ENCODE data around the gene GPRIN1. TPM values are rescaled to one million over a fixed set of nuclear protein-coding genes. Genes with fewer than 3 reads are reported as not detected.
A peak's percentile ranks its signal among the peaks of the same experiment; 100 is the strongest.

Gene GPRIN1
- total and polyA plus RNA-seq, 2 donors (not counting 1 experiment from before 2014, with no cell fraction given), result 0.72 to 2.1 TPM

DNA sequence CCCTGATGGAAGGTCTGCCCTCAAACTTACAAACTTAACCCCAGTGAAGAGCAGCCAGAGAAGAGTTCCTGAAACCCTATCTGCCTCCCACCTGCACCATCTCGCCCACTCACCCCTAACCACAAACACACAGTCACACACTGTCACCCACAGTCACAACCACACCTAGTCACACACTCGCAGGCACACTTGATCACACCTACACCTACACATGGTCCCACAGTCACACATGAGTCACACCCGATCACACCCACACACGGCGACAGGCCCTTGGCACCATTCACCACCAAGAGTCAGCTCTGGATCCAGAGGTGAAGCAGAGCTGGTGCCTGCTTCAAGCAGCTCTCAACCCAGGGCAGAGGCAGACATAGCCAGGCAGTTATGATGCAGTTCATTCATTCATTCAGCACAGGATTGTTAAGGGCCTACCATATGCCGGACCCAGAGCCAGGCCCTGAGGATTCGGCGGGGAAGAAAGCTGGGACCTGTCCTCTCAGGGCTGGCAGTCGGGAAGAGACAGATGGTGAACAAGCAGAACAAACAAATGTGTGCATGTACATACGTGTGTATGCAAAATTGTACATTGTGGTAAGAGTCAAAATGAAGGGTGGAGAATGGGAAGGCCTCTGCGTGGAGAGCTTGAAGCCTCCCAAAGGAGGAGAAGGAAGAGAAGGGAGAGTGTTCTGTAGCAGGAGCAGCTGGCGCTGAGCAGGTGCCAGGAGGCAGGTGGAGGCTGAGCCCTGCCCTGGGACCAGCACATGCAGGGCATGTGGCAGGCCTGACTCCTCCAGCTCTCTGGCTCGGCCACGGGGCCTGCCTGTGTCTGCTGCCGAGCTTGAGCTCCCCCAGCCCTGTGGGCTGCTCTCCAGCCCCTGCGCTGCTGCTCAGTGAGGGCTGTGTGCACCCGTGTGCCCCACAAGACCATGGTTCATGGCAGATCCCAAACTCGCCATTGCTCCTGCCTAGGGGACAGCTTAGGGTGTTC is 43.7 kb upstream of the GPRIN1 start:
- ATAC-seq (ENCODE audit: low read depth) (peak; percentile 57), DNase-seq (peak; percentile 48)
- CTCF ChIA-PET, result interaction anchor here (1.2 to 1.3 kb wide), 3 partner anchors 18 to 238 kb away, joined by 3 to 4 read pairs (median 3); no protein-coding TSS in a partner anchor
- H3K9ac ChIP-seq (ENCODE audit: low read length), result no peak overlapping the region
- no peaks in the 10 kb centered on the region for H4K20me1 ChIP-seq (ENCODE audit: control insufficient read depth, insufficient read depth, low read length, poor library complexity, severe bottlenecking)
- no peaks in the 10 kb centered on the region for H3K27me3 ChIP-seq (replicated peaks in 1 of 4; ENCODE audit: control extremely low read depth in 1 of 4, control insufficient read depth in 3 of 4, insufficient read depth in 4 of 4, low read length in 3 of 4)
- peak overlapping the region; percentile 9 to 52 for H3K27ac ChIP-seq (ENCODE audit: low read length in 2 of 2)
- no peaks in the 10 kb centered on the region for H3K9me3 ChIP-seq (ENCODE audit: control extremely low read depth in 1 of 3, control insufficient read depth in 2 of 3, insufficient read depth in 1 of 3, low read length in 2 of 3)
- H3K4me1 Mint-ChIP-seq, result peaks cover 57% of the 10 kb centered on the region
- WGBS (ENCODE audit: insufficient coverage), result 69% methylated on average over 18 of the region's 18 CpGs
- peak overlapping the region; percentile 17 for H3K4me3 Mint-ChIP-seq
- intact Hi-C loops (cut with micrococcal nuclease), result no loop called here
- H3K27me3 Mint-ChIP-seq, result no peaks in the 10 kb centered on the region
- H3K27ac Mint-ChIP-seq, result peak overlapping the region; percentile 46
- POLR2A ChIA-PET, result no interaction called here
- H2AFZ ChIP-seq (ENCODE audit: insufficient read depth, low read depth, low read length, poor library complexity, severe bottlenecking), result no peak overlapping the region
- no peak overlapping the region for H3K4me3 ChIP-seq (ENCODE audit: control extremely low read depth in 1 of 5, extremely low read depth in 1 of 5, insufficient read depth in 1 of 5, low read depth in 2 of 5, low read length in 4 of 5)
- no peaks in the 10 kb centered on the region for H3K9me3 Mint-ChIP-seq (ENCODE audit: insufficient read depth)
- H3K4me2 ChIP-seq (replicated peaks; ENCODE audit: low read depth, low read length, poor library complexity, severe bottlenecking), result peak overlapping the region; percentile 53
- H3K4me1 ChIP-seq (ENCODE audit: control insufficient read depth in 2 of 2, insufficient read depth in 2 of 2, low read length in 2 of 2), result peaks cover 33 to 61% of the 10 kb centered on the region in 2 donors
- peaks cover 13% of the 10 kb centered on the region for H3K79me2 ChIP-seq (ENCODE audit: control insufficient read depth, insufficient read depth, low read length)
- H3K36me3 ChIP-seq (replicated peaks in 1 of 2; ENCODE audit: control extremely low read depth in 1 of 2, control insufficient read depth in 1 of 2, extremely low read depth in 1 of 2, insufficient read depth in 2 of 2, low read length in 1 of 2), result peaks cover 0 to 17% of the 10 kb centered on the region in 2 experiments
- no peak for TF ChIP-seq EZH2 (IDR thresholded peaks at IDR 0.05; ENCODE audit: borderline replicate concordance, insufficient read depth, low read depth, low read length, poor library complexity, severe bottlenecking)
- TF ChIP-seq, protein P1, sequence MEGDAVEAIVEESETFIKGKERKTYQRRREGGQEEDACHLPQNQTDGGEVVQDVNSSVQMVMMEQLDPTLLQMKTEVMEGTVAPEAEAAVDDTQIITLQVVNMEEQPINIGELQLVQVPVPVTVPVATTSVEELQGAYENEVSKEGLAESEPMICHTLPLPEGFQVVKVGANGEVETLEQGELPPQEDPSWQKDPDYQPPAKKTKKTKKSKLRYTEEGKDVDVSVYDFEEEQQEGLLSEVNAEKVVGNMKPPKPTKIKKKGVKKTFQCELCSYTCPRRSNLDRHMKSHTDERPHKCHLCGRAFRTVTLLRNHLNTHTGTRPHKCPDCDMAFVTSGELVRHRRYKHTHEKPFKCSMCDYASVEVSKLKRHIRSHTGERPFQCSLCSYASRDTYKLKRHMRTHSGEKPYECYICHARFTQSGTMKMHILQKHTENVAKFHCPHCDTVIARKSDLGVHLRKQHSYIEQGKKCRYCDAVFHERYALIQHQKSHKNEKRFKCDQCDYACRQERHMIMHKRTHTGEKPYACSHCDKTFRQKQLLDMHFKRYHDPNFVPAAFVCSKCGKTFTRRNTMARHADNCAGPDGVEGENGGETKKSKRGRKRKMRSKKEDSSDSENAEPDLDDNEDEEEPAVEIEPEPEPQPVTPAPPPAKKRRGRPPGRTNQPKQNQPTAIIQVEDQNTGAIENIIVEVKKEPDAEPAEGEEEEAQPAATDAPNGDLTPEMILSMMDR (IDR thresholded peaks at IDR 0.05), result no peak

DNA sequence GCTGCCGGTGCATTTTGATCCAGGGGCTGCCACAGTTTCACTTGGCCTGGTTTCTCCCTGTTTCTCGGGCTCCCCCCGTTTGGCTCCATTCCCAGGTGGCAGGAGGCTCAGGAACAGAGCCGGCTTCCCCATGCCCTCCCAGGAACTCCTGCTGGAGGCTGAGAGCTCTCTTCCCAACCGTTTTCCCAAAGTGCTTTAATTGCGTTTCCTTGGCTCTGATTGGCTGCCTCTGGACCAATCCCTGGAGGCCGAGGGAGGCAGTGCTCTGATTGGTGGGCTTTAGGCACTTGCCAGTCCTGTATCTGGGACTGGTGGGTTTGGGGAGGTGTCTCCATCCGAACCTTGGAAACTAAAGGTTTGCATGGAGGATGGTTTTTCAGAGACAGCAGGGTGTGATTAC is 42.2 kb upstream of the GPRIN1 start:
- Histone ChIP-seq H3K36me3 (replicated peaks in 1 of 2; ENCODE audit: control extremely low read depth in 1 of 2, control insufficient read depth in 1 of 2, extremely low read depth in 1 of 2, insufficient read depth in 2 of 2, low read length in 1 of 2) (peaks cover 0 to 16% of the 10 kb centered on the region in 2 experiments), H3K9ac (ENCODE audit: low read length) (no peak overlapping the region), H3K27me3 (replicated peaks in 1 of 4; ENCODE audit: control extremely low read depth in 1 of 4, control insufficient read depth in 3 of 4, insufficient read depth in 4 of 4, low read length in 3 of 4) (no peaks in the 10 kb centered on the region), H3K79me2 (ENCODE audit: control insufficient read depth, insufficient read depth, low read length) (peaks cover 14% of the 10 kb centered on the region), H3K4me2 (replicated peaks; ENCODE audit: low read depth, low read length, poor library complexity, severe bottlenecking) (no peak overlapping the region), H3K4me3 (ENCODE audit: control extremely low read depth in 1 of 5, extremely low read depth in 1 of 5, insufficient read depth in 1 of 5, low read depth in 2 of 5, low read length in 4 of 5) (no peak overlapping the region), H4K20me1 (ENCODE audit: control insufficient read depth, insufficient read depth, low read length, poor library complexity, severe bottlenecking) (no peaks in the 10 kb centered on the region), H2AFZ (ENCODE audit: insufficient read depth, low read depth, low read length, poor library complexity, severe bottlenecking) (no peak overlapping the region), H3K4me1 (ENCODE audit: control insufficient read depth in 2 of 2, insufficient read depth in 2 of 2, low read length in 2 of 2) (peaks cover 34 to 63% of the 10 kb centered on the region in 2 donors), H3K27ac (ENCODE audit: low read length in 2 of 2) (no peak overlapping the region), H3K9me3 (ENCODE audit: control extremely low read depth in 1 of 3, control insufficient read depth in 2 of 3, insufficient read depth in 1 of 3, low read length in 2 of 3) (no peaks in the 10 kb centered on the region)
- DNase-seq (no peak), ATAC-seq (ENCODE audit: low read depth) (no peak)
- Mint-ChIP-seq H3K27me3 (no peaks in the 10 kb centered on the region), H3K4me3 (no peak overlapping the region), H3K27ac (no peak overlapping the region), H3K4me1 (peaks cover 56% of the 10 kb centered on the region), H3K9me3 (ENCODE audit: insufficient read depth) (no peaks in the 10 kb centered on the region)
- ChIA-PET POLR2A (no interaction called here), CTCF (interaction anchor here (6.8 kb wide), 1 partner anchor 7 kb away, joined by 76 read pairs; no protein-coding TSS in a partner anchor)
- WGBS (ENCODE audit: insufficient coverage), result 98% methylated on average over 6 of the region's 8 CpGs
- intact Hi-C loops (cut with micrococcal nuclease), result no loop called here
- no peak for TF ChIP-seq EZH2 (IDR thresholded peaks at IDR 0.05; ENCODE audit: borderline replicate concordance, insufficient read depth, low read depth, low read length, poor library complexity, severe bottlenecking)
- TF ChIP-seq, protein P1 (IDR thresholded peaks at IDR 0.05), result no peak

Measured in B cell (primary cell).